ENCODE results near the gene CDC14A.
"Not testable (repeated sequence)": the region's sequence is repeated elsewhere in the genome, so short reads cannot be mapped to it uniquely, and the experiment has no call there.

The CDC14A gene

GRCh38 chr1:100363831-100364230 is 11.5 kb downstream of the CDC14A start:
- Histone ChIP-seq H3K27ac (replicated peaks) (no peak overlapping the region), H3K27me3 (ENCODE audit: insufficient read depth, poor library complexity, severe bottlenecking) (no peaks in the 10 kb centered on the region), H3K4me3 (replicated peaks; ENCODE audit: insufficient read depth, low read length) (no peak overlapping the region)
- TF ChIP-seq SPI1 (IDR thresholded peaks at IDR 0.05; ENCODE audit: borderline replicate concordance, low read depth): no peak
- no peak for TF ChIP-seq REST (IDR thresholded peaks at IDR 0.05; ENCODE audit: insufficient replicate concordance, low read depth)
- no peak for TF ChIP-seq POLR2AphosphoS5 (IDR thresholded peaks at IDR 0.05; ENCODE audit: low read depth)
- TF ChIP-seq GABPA (IDR thresholded peaks at IDR 0.05; ENCODE audit: low read depth): no peak
- TF ChIP-seq CTCF (IDR thresholded peaks at IDR 0.05; ENCODE audit: insufficient read depth, low read length): no peak
- no peak for DNase-seq (ENCODE audit: low read depth in 1 of 2, low spot score in 1 of 2)

- H3K27me3 ChIP-seq (ENCODE audit: insufficient read depth, poor library complexity, severe bottlenecking): no peaks in the 10 kb centered on the region
- TF ChIP-seq REST (IDR thresholded peaks at IDR 0.05; ENCODE audit: insufficient replicate concordance, low read depth): no peak
- no peak for TF ChIP-seq CTCF (IDR thresholded peaks at IDR 0.05; ENCODE audit: insufficient read depth, low read length)
- TF ChIP-seq POLR2AphosphoS5 (IDR thresholded peaks at IDR 0.05; ENCODE audit: low read depth): no peak
- TF ChIP-seq GABPA (IDR thresholded peaks at IDR 0.05; ENCODE audit: low read depth): no peak
- TF ChIP-seq SPI1 (IDR thresholded peaks at IDR 0.05; ENCODE audit: borderline replicate concordance, low read depth): no peak
Observed at GRCh38 chr1:100364697-100365096, 12.4 kb downstream of the CDC14A start.

GRCh38 chr1:100366209-100366525 is 13.9 kb downstream of the CDC14A start:
- Histone ChIP-seq H3K27ac (replicated peaks) (no peak overlapping the region), H3K4me3 (replicated peaks; ENCODE audit: insufficient read depth, low read length) (no peak overlapping the region), H3K27me3 (ENCODE audit: insufficient read depth, poor library complexity, severe bottlenecking) (no peaks in the 10 kb centered on the region)
- DNase-seq (ENCODE audit: low read depth in 1 of 2, low spot score in 1 of 2): no peak
- no peak for TF ChIP-seq CTCF (IDR thresholded peaks at IDR 0.05; ENCODE audit: insufficient read depth, low read length)

More at GRCh38 chr1:100364697-100365096, 12.4 kb downstream of the CDC14A start:
- no peak for DNase-seq (ENCODE audit: low read depth in 1 of 2, low spot score in 1 of 2)
- Histone ChIP-seq H3K27ac (replicated peaks) (no peak overlapping the region), H3K4me3 (replicated peaks; ENCODE audit: insufficient read depth, low read length) (no peak overlapping the region)

GRCh38 chr1:100369339-100369738 is 17.0 kb downstream of the CDC14A start:
- H3K4me3 ChIP-seq (replicated peaks; ENCODE audit: insufficient read depth, low read length); H3K27me3 ChIP-seq (ENCODE audit: insufficient read depth, poor library complexity, severe bottlenecking); H3K27ac ChIP-seq (replicated peaks); DNase-seq (ENCODE audit: low read depth in 1 of 2, low spot score in 1 of 2): not testable (repeated sequence)

GRCh38 chr1:100373953-100374352 is 21.6 kb downstream of the CDC14A start:
- not testable (repeated sequence) for H3K27ac ChIP-seq (replicated peaks); DNase-seq (ENCODE audit: low read depth in 1 of 2, low spot score in 1 of 2); H3K4me3 ChIP-seq (replicated peaks; ENCODE audit: insufficient read depth, low read length); H3K27me3 ChIP-seq (ENCODE audit: insufficient read depth, poor library complexity, severe bottlenecking)

- not testable (repeated sequence) for H3K4me3 ChIP-seq (replicated peaks; ENCODE audit: insufficient read depth, low read length); H3K27me3 ChIP-seq (ENCODE audit: insufficient read depth, poor library complexity, severe bottlenecking); H3K27ac ChIP-seq (replicated peaks); DNase-seq (ENCODE audit: low read depth in 1 of 2, low spot score in 1 of 2)
Observed at GRCh38 chr1:100376890-100377289, 24.6 kb downstream of the CDC14A start.
